Stimulated activated naive CD8-positive, alpha-beta T cell treated with anti-CD3 and anti-CD28 coated beads, Interleukin-15, Interleukin-2, amounts not matched to agents 100 U/mL and 50 U/mL, for 24 hours (primary cell): ENCODE data around the gene ADCK1.
A peak's percentile ranks its signal among the peaks of the same experiment; 100 is the strongest.
"Not testable (repeated sequence)": the region's sequence is repeated elsewhere in the genome, so short reads cannot be mapped to it uniquely, and the experiment has no call there.

Experiments used
- ATAC-seq: fragments of 150-1000 bp; cut with Tn5 transposase; one replicate; pipeline ENCODE4 v1.10.0; 2021
- DNase-seq: peaks from one replicate; pipeline ENCODE4 v3.0.0; 2021

Gene ADCK1

GRCh38 chr14:77808250-77808649 lies 8.3 kb downstream of the ADCK1 start:
- ATAC-seq (no peak), DNase-seq (no peak)

GRCh38 chr14:77809011-77809410 lies 9.1 kb downstream of the ADCK1 start:
- no peak for ATAC-seq

GRCh38 chr14:77812028-77812427 lies 12.1 kb downstream of the ADCK1 start:
- ATAC-seq = no peak
- no peak for DNase-seq

More at GRCh38 chr14:77809011-77809410, 9.1 kb downstream of the ADCK1 start:
- DNase-seq = no peak

- not testable (repeated sequence) for DNase-seq, ATAC-seq
These were observed 12.8 kb downstream of the ADCK1 start for GRCh38 chr14:77812682-77813081.

GRCh38 chr14:77822307-77822706 lies 22.4 kb downstream of the ADCK1 start:
- ATAC-seq (no peak), DNase-seq (no peak)

GRCh38 chr14:77822741-77823140 lies 22.8 kb downstream of the ADCK1 start:
- no peak for DNase-seq
- no peak for ATAC-seq

GRCh38 chr14:77823378-77823777 lies 23.5 kb downstream of the ADCK1 start:
- ATAC-seq (no peak), DNase-seq (no peak)

- no peak for ATAC-seq
- DNase-seq = no peak
These were observed 26.1 kb downstream of the ADCK1 start for GRCh38 chr14:77825895-77826519.

GRCh38 chr14:77830692-77831091 lies 30.8 kb downstream of the ADCK1 start:
- DNase-seq (no peak), ATAC-seq (no peak)

- no peak for DNase-seq
- no peak for ATAC-seq
These were observed 32.4 kb downstream of the ADCK1 start for GRCh38 chr14:77832297-77832696.

GRCh38 chr14:77837926-77838325 lies 38.0 kb downstream of the ADCK1 start:
- DNase-seq (no peak), ATAC-seq (no peak)

- ATAC-seq (no peak), DNase-seq (no peak)
These were observed 39.1 kb downstream of the ADCK1 start for GRCh38 chr14:77838831-77839511.

- ATAC-seq (no peak), DNase-seq (no peak)
These were observed 43.3 kb downstream of the ADCK1 start for GRCh38 chr14:77843195-77843594.

GRCh38 chr14:77843651-77844050 lies 43.7 kb downstream of the ADCK1 start:
- ATAC-seq = no peak
- no peak for DNase-seq

- DNase-seq (no peak), ATAC-seq (no peak)
These were observed 44.9 kb downstream of the ADCK1 start for GRCh38 chr14:77844802-77845201.

- ATAC-seq (no peak), DNase-seq (no peak)
These were observed 48.1 kb downstream of the ADCK1 start for GRCh38 chr14:77848031-77848430.

GRCh38 chr14:77849711-77850110 lies 49.8 kb downstream of the ADCK1 start:
- DNase-seq (no peak), ATAC-seq (no peak)

- no peak for DNase-seq
- ATAC-seq = no peak
These were observed 54.0 kb downstream of the ADCK1 start for GRCh38 chr14:77853919-77854318.

GRCh38 chr14:77856941-77857340 lies 57.0 kb downstream of the ADCK1 start:
- no peak for DNase-seq
- ATAC-seq = no peak

GRCh38 chr14:77859934-77860570 lies 60.1 kb downstream of the ADCK1 start:
- ATAC-seq (no peak), DNase-seq (no peak)

- no peak for ATAC-seq
These were observed 61.3 kb downstream of the ADCK1 start for GRCh38 chr14:77861201-77861600.

GRCh38 chr14:77862154-77862786 lies 62.4 kb downstream of the ADCK1 start:
- ATAC-seq (peak; percentile 64), DNase-seq (peak; percentile 87)

More at GRCh38 chr14:77861201-77861600, 61.3 kb downstream of the ADCK1 start:
- DNase-seq = no peak

GRCh38 chr14:77864085-77864484 lies 64.2 kb downstream of the ADCK1 start:
- DNase-seq = no peak
- no peak for ATAC-seq
